GM21619 (cell line): ENCODE measurements around the gene WASL.
"Not testable (repeated sequence)": the region's sequence is repeated elsewhere in the genome, so short reads cannot be mapped to it uniquely, and the experiment has no call there.

Experiments
- ATAC-seq: cut with Tn5 transposase; IDR thresholded peaks from one replicate; pipeline ENCODE4 v1.9.1; 2021; ENCODE audit not compliant: unreplicated experiment

Gene WASL

DNA sequence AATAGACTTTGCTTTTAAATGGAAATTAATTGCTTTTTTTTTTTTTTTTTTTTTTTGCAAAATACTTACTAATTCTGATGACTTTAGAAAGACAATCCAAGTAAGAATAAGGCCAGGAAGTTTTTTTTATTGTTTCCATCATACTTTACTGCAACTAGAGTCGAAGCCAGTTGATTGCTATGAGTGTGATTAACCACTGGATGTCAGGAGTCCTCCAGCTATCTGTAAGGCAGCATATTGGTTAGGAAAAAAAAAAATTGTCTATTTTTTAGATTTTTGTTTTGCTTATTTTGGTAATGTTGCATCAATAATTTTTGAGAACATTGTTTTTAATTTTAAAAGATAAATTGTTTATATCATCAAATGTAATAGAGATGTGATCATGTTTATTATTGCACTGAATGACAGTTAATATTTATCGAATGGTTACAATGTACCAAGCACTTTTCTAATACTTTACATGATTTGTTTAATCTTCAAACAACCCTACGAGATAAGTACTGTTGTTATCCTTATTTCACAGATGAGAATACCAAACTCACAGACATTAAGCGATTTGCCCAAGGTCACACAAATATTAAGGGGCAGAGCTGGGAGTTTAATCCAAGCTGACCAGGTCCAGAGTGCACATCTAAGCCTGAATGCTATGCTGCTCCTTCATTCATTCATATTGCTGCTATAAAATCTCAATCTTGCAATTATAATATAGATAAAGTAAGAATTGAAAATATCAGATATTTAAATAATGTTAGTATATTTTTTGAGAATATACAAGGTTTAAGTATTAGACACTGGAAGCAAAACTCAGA lies 113.0 kb downstream of the WASL start:
- ATAC-seq, result peak; percentile 47

DNA sequence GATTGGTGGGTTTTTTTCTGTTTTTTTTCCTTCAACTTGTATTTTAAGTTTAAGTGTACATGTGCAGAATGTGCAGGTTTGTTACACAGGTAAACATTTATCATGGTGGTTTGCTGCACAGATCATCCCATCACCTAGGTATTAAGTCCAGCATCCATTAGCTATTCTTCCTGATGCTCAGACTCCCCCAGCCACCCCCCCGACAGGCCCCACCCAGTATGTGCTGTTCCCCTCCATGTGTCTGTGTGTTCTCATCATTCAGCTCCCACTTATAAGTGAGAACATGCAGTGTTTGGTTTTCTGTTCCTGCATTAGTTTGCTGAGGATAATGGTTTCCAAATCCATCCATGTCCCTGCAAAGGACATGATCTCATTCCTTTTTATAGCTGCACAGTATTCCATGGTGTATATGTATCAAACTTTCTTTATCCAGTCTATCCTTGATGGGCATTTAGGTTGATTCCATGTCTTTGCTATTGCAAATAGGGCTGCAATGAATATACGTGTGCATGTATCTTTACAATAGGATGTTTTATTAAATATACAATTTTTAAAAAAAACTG lies 114.7 kb downstream of the WASL start:
- not testable (repeated sequence) for ATAC-seq

DNA sequence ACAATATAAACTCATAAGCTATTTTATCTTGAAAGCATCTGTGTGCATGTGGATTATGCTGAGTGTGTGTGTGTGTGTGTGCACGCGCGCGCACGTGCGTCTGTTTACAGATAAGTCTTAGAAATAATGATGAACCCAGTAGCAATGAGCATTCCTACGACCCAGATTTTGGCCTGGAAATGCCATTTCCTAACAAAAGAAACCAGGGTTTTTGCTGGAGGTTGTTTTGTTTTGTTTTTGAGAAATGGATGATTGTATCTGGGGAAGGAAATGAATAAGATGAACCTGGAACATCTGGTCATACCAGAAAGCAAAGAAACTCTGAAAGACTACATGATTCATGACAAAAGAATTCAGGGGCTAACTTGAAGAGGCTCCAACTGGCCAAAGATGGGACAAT lies 115.2 kb downstream of the WASL start:
- no peak for ATAC-seq

DNA sequence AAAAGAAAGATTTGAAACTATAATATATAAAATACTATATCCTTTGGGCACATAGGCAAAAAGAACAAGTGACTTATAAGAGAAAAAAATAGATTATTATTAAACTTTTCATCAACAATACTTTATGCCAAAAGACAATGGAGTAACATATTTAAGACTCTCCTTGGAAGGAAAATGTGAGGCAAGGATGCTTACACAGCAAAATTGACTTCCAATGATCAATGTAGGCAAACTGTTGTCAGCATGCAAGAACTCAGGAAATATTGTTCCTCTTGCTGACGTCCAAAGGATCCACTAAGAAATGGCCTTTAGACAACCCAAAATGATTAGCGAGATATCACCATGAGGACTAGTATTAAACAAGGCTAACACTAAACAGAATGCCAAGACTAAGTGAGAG lies 116.0 kb downstream of the WASL start:
- ATAC-seq, result no peak
